ENCODE results near the gene COL6A1.

GRCh38 chr21:45940091-45940490 lies 41.5 kb upstream of the COL6A1 start:
- TF ChIP-seq CTCF (IDR thresholded peaks at IDR 0.05; ENCODE audit: low read depth, low read length, poor library complexity, severe bottlenecking) = no peak
- TF ChIP-seq EZH2phosphoT487 (IDR thresholded peaks at IDR 0.05; ENCODE audit: borderline replicate concordance, low read length) = no peak

Data from DOHH2 (cell line).